B cell (primary cell): Measurements from ENCODE around the gene MET. TPM values are rescaled to one million over a fixed set of nuclear protein-coding genes. Genes with fewer than 3 reads are reported as not detected.

Experiments
- ATAC-seq: fragments of 200-7000 bp; cut with Tn5 transposase; one replicate; pipeline ENCODE4 v1.10.0; 2021; ENCODE audit warnings: low read depth, mild to moderate bottlenecking, moderate number of reproducible peaks, moderate library complexity
- CTCF ChIA-PET: fragments of 350-600 bp; sonication (Branson Sonifier 250); formaldehyde crosslinking; loops from one replicate; lab custom pipeline; 2021; ENCODE audit warnings: antibody characterized with exemption, inconsistent platforms; lab: Charles Lee
- POLR2A ChIA-PET: fragments of 350-600 bp; sonication (Branson Sonifier 250); formaldehyde crosslinking; loops from one replicate; lab custom pipeline; 2021; ENCODE audit warnings: antibody characterized with exemption; lab: Charles Lee
- DNase-seq: peaks from one replicate; pipeline ENCODE4 v3.0.0; 2013
- H2AFZ ChIP-seq: 2 replicates; pipeline ENCODE4 v1.6.1; 2012; ENCODE audit warnings: mild to moderate bottlenecking, low read depth, low read length; ENCODE audit not compliant: insufficient read depth, poor library complexity, severe bottlenecking
- H3K27ac ChIP-seq, 2 donors: 1 replicate in 1 of 2; 2 replicates in 1 of 2; pipeline ENCODE4 v1.5.1; 2012 to 2013; ENCODE audit warnings: low read length in 2 of 2, mild to moderate bottlenecking in 2 of 2, moderate library complexity in 1 of 2
- H3K27me3 ChIP-seq, 4 experiments: fragments of 200-600 bp in 1 of 4; sonication (generic) in 1 of 4; replicated peaks in 1 of 4; 1 replicate in 2 of 4; 2 replicates in 2 of 4; pipeline versions ENCODE4 v1.6.1 to v1.7.0; 2013 to 2016; ENCODE audit warnings: low read length in 3 of 4, mild to moderate bottlenecking in 2 of 4, mixed read lengths in 1 of 4, moderate library complexity in 1 of 4; ENCODE audit not compliant: insufficient read depth in 4 of 4, control insufficient read depth in 3 of 4; ENCODE audit errors: control extremely low read depth in 1 of 4
- H3K36me3 ChIP-seq, 2 experiments: replicated peaks in 1 of 2; 1 replicate in 1 of 2; 2 replicates in 1 of 2; pipeline versions ENCODE4 v1.6.1 to v1.7.1; 2013; ENCODE audit warnings: low read length in 1 of 2; ENCODE audit not compliant: insufficient read depth in 2 of 2, control insufficient read depth in 1 of 2; ENCODE audit errors: control extremely low read depth in 1 of 2, extremely low read depth in 1 of 2
- H3K4me1 ChIP-seq, 2 donors: fragments of 200-600 bp in 1 of 2; sonication (generic) in 1 of 2; 1 replicate in 1 of 2; 2 replicates in 1 of 2; pipeline versions ENCODE4 v1.5.1 to v1.6.1; 2013 to 2017; ENCODE audit warnings: low read length in 2 of 2; ENCODE audit not compliant: control insufficient read depth in 2 of 2, insufficient read depth in 2 of 2
- H3K4me2 ChIP-seq: replicated peaks from 2 replicates; pipeline ENCODE3; 2012; ENCODE audit warnings: mild to moderate bottlenecking, low read depth, low read length; ENCODE audit not compliant: poor library complexity, severe bottlenecking
- H3K4me3 ChIP-seq, 5 experiments: fragments of 200-600 bp in 1 of 5; sonication (generic) in 1 of 5; 1 replicate in 3 of 5; 2 replicates in 2 of 5; pipeline versions ENCODE4 v1.5.1 to v1.7.0; 2011 to 2016; ENCODE audit warnings: low read length in 4 of 5, mild to moderate bottlenecking in 4 of 5, low read depth in 2 of 5, control low read depth in 1 of 5, moderate library complexity in 1 of 5; ENCODE audit not compliant: insufficient read depth in 1 of 5; ENCODE audit errors: control extremely low read depth in 1 of 5, extremely low read depth in 1 of 5
- H3K79me2 ChIP-seq: fragments of 200-600 bp; sonication (generic); one replicate; pipeline ENCODE4 v1.6.0; 2016; ENCODE audit warnings: low read length; ENCODE audit not compliant: control insufficient read depth, insufficient read depth
- H3K9ac ChIP-seq: fragments of 200-600 bp; sonication (generic); 2 replicates; pipeline ENCODE4 v1.6.1; 2017; ENCODE audit warnings: mild to moderate bottlenecking, low read length, moderate library complexity
- H3K9me3 ChIP-seq, 3 donors: one replicate each; pipeline versions ENCODE4 v1.6.1 to v1.7.1; 2013; ENCODE audit warnings: low read length in 2 of 3; ENCODE audit not compliant: control insufficient read depth in 2 of 3, insufficient read depth in 1 of 3; ENCODE audit errors: control extremely low read depth in 1 of 3
- H4K20me1 ChIP-seq: 2 replicates; pipeline ENCODE4 v1.6.0; 2012; ENCODE audit warnings: mild to moderate bottlenecking, low read length; ENCODE audit not compliant: insufficient read depth, control insufficient read depth, poor library complexity, severe bottlenecking
- H3K27ac Mint-ChIP-seq: one replicate; pipeline ENCODE4 v1.8.0; 2021; ENCODE audit warnings: mixed read lengths
- H3K27me3 Mint-ChIP-seq: one replicate; pipeline ENCODE4 v1.8.0; 2021; ENCODE audit warnings: mixed read lengths
- H3K4me1 Mint-ChIP-seq: one replicate; pipeline ENCODE4 v1.8.0; 2021; ENCODE audit warnings: mixed read lengths
- H3K4me3 Mint-ChIP-seq: one replicate; pipeline ENCODE4 v1.8.0; 2021; ENCODE audit warnings: mixed read lengths
- H3K9me3 Mint-ChIP-seq: one replicate; pipeline ENCODE4 v1.8.0; 2022; ENCODE audit warnings: mixed read lengths; ENCODE audit not compliant: insufficient read depth
- CTCF ChIP-seq: fragments of 200-600 bp; IDR thresholded peaks from one replicate; pipeline ENCODE4 v1.8.0; 2022; ENCODE audit warnings: antibody characterized with exemption, mild to moderate bottlenecking
- EZH2 ChIP-seq: IDR thresholded peaks from 2 replicates; pipeline ENCODE4 v1.6.1; 2012; ENCODE audit warnings: borderline replicate concordance, low read depth, mild to moderate bottlenecking, moderate library complexity, low read length; ENCODE audit not compliant: insufficient read depth, poor library complexity, severe bottlenecking
- WGBS: methylation state at CpG from one replicate; pipeline ENCODE4 v1.1.5; 2013; ENCODE audit warnings: missing lambda C conversion rate; ENCODE audit not compliant: insufficient coverage; 5-methylcytosine and 5-hydroxymethylcytosine counted together
- intact Hi-C: fragments of 100-400 bp; cut with micrococcal nuclease; formaldehyde crosslinking; loops from one replicate; pipeline ENCODE4 v1.10.0; 2022
- polyA plus RNA-seq: library from polyadenylated mRNA; depleted of rRNA; stranded (reverse); fragments of >200 nt; gene quantifications from 2 replicates; pipeline ENCODE4 v1.2.3, GENCODE V29; 2012
- total RNA-seq, 2 donors: library from RNA; stranded (reverse); fragments of 120-200 nt in 1 of 2; gene quantifications; 1 replicate in 1 of 2; 2 replicates in 1 of 2; pipeline versions ENCODE4 v1.2.3 to v1.2.4, GENCODE V29; 2013 to 2022

The MET gene
- total and polyA plus RNA-seq, 2 donors (not counting 1 experiment from before 2014, with no cell fraction given), result 0.03 to 0.59 TPM

DNA sequence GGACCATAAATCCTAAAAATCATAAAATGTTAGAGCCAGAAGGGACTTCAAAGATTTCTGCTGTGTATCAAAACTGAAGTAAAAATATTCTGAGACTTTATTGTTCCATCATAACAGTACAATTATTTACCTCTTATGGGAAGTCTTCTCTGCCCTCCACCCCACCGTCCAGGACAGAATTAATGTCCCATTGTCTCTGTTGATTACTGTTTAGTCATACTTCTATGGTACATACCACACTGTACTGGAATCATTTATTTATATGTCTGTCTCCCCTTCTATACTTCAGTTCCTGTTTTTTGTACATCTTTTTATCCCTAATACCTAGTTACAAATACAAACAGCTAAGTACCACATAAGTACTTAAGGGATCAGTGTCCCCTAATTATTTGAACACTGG is 98.9 kb downstream of the MET start:
- intact Hi-C loops, result no loop called here
- no peak overlapping the region for H3K4me2 ChIP-seq
- no peak for ATAC-seq
- peaks cover 0 to 8% (median 1%) of the 10 kb centered on the region in 4 experiments for H3K27me3 ChIP-seq
- no peaks in the 10 kb centered on the region for H3K4me1 ChIP-seq
- ChIA-PET CTCF (no interaction called here), POLR2A (no interaction called here)
- no peaks in the 10 kb centered on the region for H4K20me1 ChIP-seq
- no peak overlapping the region for H3K9ac ChIP-seq
- H3K27ac Mint-ChIP-seq, result no peak overlapping the region
- no peak overlapping the region for H3K27ac ChIP-seq
- no peaks in the 10 kb centered on the region for H3K79me2 ChIP-seq
- H3K9me3 Mint-ChIP-seq, result no peaks in the 10 kb centered on the region
- no peak overlapping the region for H3K4me3 Mint-ChIP-seq
- no peaks in the 10 kb centered on the region for H3K4me1 Mint-ChIP-seq
- peaks cover 8% of the 10 kb centered on the region for H3K27me3 Mint-ChIP-seq
- H3K36me3 ChIP-seq, result no peaks in the 10 kb centered on the region
- no peak overlapping the region for H3K4me3 ChIP-seq
- no CpG with 5 or more reads among the region's 1 CpG for WGBS
- DNase-seq, result no peak
- H3K9me3 ChIP-seq, result no peaks in the 10 kb centered on the region
- TF ChIP-seq EZH2 (no peak), CTCF (no peak)
- H2AFZ ChIP-seq, result no peak overlapping the region

DNA sequence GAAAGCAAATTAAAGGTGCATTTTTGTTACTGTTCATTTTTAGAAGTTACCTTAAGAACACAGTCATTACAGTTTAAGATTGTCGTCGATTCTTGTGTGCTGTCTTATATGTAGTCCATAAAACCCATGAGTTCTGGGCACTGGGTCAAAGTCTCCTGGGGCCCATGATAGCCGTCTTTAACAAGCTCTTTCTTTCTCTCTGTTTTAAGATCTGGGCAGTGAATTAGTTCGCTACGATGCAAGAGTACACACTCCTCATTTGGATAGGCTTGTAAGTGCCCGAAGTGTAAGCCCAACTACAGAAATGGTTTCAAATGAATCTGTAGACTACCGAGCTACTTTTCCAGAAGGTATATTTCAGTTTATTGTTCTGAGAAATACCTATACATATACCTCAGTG is 99.6 kb downstream of the MET start:
- no peak overlapping the region for H3K4me3 Mint-ChIP-seq
- peaks cover 8% of the 10 kb centered on the region for H3K27me3 Mint-ChIP-seq
- Histone ChIP-seq H3K4me2 (no peak overlapping the region), H3K9ac (no peak overlapping the region), H3K4me1 (no peaks in the 10 kb centered on the region), H3K27me3 (peaks cover 0 to 8% (median 1%) of the 10 kb centered on the region in 4 experiments), H3K36me3 (no peaks in the 10 kb centered on the region), H3K79me2 (no peaks in the 10 kb centered on the region), H3K4me3 (no peak overlapping the region), H4K20me1 (no peaks in the 10 kb centered on the region), H2AFZ (no peak overlapping the region), H3K9me3 (no peaks in the 10 kb centered on the region), H3K27ac (no peak overlapping the region)
- ATAC-seq (no peak), DNase-seq (no peak)
- POLR2A ChIA-PET, result no interaction called here
- no peaks in the 10 kb centered on the region for H3K9me3 Mint-ChIP-seq
- CTCF ChIA-PET, result interaction anchor here (0.6 kb wide), 1 partner anchor 484 kb away, joined by 3 read pairs; no protein-coding TSS in a partner anchor
- no peak for TF ChIP-seq EZH2
- TF ChIP-seq CTCF, result no peak
- intact Hi-C loops, result no loop called here
- H3K4me1 Mint-ChIP-seq, result no peaks in the 10 kb centered on the region
- 100% methylated on average over 1 of the region's 7 CpGs for WGBS
- no peak overlapping the region for H3K27ac Mint-ChIP-seq
